ENCODE data around the gene DEPDC1B.

GRCh38 chr5:60577116-60577515 lies 122.8 kb downstream of the DEPDC1B start:
- no peak for TF ChIP-seq CTCF (IDR thresholded peaks at IDR 0.05; ENCODE audit: poor library complexity)
- TF ChIP-seq EZH2phosphoT487 (IDR thresholded peaks at IDR 0.05; ENCODE audit: low read depth, severe bottlenecking, unreplicated experiment), result no peak
- no peak for TF ChIP-seq EZH2 (IDR thresholded peaks at IDR 0.05; ENCODE audit: borderline replicate concordance)

Data from hepatocyte (in vitro differentiated cells).